Measurements from ENCODE around the gene SNAP91.
"Not testable (repeated sequence)": the region's sequence is repeated elsewhere in the genome, so short reads cannot be mapped to it uniquely, and the experiment has no call there.

The SNAP91 gene, protein sequence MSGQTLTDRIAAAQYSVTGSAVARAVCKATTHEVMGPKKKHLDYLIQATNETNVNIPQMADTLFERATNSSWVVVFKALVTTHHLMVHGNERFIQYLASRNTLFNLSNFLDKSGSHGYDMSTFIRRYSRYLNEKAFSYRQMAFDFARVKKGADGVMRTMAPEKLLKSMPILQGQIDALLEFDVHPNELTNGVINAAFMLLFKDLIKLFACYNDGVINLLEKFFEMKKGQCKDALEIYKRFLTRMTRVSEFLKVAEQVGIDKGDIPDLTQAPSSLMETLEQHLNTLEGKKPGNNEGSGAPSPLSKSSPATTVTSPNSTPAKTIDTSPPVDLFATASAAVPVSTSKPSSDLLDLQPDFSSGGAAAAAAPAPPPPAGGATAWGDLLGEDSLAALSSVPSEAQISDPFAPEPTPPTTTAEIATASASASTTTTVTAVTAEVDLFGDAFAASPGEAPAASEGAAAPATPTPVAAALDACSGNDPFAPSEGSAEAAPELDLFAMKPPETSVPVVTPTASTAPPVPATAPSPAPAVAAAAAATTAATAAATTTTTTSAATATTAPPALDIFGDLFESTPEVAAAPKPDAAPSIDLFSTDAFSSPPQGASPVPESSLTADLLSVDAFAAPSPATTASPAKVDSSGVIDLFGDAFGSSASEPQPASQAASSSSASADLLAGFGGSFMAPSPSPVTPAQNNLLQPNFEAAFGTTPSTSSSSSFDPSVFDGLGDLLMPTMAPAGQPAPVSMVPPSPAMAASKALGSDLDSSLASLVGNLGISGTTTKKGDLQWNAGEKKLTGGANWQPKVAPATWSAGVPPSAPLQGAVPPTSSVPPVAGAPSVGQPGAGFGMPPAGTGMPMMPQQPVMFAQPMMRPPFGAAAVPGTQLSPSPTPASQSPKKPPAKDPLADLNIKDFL

GRCh38 chr6:83708970-83709747 lies at the start of gene SNAP91:
Gene SNAP91, minus strand, starts transcription at chr6:83709101. Its CDS starts 1,174 bp downstream, at chr6:83707927.
- peak; percentile 3 for DNase-seq

DNA sequence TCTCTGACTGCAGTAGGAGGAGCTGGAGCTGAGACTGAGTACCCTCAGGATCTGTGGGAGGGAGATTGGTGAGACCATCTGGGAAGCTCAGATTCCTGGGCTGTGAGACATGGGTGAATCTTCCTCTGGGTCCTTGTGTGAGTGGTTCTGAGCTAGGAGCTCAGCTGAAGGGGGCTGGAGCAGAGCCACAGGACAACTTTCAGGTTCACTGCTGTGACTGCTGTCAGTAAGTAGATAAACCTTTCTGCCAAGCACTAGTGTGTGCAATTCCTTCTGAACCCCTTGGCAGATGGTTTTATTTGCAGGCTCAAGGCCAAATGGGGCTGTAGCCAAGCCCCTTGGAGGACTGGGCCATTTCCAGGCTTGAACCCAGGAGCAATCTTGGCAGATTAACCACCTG lies 49.6 kb upstream of the SNAP91 start:
- no peak for DNase-seq

- DNase-seq: no peak
Observed at GRCh38 chr6:83757021-83757420, 48.1 kb upstream of the SNAP91 start.

GRCh38 chr6:83756565-83756964 lies 47.7 kb upstream of the SNAP91 start:
- no peak for DNase-seq

DNA sequence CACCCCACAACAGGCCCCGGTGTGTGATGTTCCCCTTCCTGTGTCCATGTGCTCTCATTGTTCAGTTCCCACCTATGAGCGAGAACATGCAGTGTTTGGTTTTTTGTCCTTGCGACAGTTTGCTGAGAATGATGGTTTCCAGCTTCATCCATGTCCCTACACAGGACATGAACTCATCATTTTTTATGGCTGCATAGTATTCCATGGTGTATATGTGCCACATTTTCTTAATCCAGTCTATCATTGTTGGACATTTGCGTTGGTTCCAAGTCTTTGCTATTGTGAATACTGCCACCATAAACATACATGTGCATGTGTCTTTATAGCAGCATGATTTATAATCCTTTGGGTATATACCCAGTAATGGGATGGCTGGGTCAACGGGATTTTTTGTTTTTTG lies 43.5 kb upstream of the SNAP91 start:
- DNase-seq: not testable (repeated sequence)

- no peak for DNase-seq
Observed at GRCh38 chr6:83741089-83741488, 32.2 kb upstream of the SNAP91 start.

DNA sequence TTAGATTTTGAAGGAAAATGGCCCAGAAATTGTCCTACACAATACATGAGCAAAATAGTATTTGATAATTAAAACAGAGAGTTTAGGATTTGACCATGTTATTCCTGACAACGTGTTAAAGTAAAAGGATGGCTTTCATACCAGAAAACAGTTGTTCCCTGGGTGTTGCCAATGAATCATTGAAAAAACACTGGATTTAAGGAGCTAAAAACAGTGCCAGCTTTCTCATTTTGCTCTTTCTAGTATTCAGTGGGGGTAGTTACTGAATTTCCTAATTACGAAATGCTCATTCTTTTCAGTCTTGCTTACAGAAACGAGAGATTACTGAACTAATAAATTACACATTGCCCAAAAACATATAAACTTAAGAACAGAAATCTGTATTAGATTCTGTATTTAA lies 26.6 kb upstream of the SNAP91 start:
- DNase-seq: no peak

- DNase-seq: no peak
Observed at GRCh38 chr6:83729871-83730270, 21.0 kb upstream of the SNAP91 start.

DNA sequence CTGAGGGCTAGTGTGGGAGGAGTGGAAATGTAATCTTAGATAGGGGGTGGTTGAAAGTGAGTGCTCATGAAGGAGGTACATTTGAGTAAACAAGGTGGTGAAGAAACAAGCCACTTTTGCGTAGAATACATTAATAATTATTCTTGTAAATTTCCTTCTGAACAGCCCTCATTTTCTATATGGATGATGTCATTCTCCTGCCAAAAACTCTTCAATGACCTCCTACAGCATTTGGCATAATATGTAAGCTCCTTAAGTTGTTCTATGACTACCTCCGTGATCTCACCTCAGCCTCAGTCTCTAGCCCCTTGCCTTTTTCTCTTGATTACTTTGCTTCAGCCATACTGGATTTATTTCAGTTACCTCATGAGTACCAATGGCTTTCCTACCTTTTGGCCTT lies 14.0 kb upstream of the SNAP91 start:
- DNase-seq: no peak

DNA sequence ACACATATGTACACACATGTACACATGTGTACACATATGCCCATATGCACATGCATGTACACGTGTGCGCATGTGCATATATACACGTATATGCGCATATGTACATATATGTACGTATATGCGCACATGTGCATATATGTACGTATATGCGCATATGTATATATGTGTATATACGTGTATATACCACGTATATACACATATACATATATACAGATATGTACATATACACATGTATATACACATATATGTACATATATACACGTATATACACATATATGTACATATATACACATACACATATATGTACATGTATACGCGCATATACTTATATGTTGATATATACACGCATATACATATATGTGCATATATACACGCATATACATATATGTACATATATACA lies 8.9 kb upstream of the SNAP91 start:
- DNase-seq: no peak

GRCh38 chr6:83711958-83712357 lies 3.1 kb upstream of the SNAP91 start:
- DNase-seq: no peak

DNA sequence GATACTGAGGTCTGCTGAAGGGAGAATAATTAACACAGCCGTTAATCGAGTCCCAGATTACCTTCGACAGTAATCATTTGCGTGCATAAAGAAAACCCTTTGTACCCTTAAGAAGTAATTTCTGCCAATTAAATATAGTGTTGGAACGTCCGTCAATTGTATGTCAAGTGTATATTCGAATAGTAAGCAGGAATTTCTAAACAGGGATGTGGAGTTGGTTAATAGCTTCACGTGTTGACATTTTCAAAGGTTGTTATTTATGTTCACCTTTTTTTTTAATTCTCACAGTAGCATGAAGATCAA lies 798 bp upstream of the SNAP91 start:
- no peak for DNase-seq

DNA sequence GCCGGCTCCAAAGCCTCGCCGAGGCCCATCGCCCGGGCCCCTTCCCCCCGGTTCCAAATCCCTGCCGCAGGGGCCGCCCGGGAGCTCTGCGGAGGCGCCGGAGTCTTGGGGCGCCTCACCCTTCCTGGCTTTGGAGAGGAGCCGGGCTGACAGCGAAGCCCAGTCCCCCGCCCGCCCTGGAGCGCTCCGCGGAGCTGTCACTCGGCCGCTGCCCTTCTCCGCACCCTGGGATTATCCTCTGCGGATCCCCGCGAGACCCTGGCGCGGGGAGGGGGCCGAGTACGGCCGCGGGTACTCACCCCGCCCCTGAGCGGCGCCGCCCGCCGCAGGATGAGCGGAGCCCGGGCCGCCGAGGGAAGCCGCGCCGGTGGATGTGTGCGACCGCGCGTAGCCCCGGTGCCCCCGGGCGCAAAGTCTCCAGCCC lies 343 bp downstream of the SNAP91 start:
- DNase-seq: no peak

DNA sequence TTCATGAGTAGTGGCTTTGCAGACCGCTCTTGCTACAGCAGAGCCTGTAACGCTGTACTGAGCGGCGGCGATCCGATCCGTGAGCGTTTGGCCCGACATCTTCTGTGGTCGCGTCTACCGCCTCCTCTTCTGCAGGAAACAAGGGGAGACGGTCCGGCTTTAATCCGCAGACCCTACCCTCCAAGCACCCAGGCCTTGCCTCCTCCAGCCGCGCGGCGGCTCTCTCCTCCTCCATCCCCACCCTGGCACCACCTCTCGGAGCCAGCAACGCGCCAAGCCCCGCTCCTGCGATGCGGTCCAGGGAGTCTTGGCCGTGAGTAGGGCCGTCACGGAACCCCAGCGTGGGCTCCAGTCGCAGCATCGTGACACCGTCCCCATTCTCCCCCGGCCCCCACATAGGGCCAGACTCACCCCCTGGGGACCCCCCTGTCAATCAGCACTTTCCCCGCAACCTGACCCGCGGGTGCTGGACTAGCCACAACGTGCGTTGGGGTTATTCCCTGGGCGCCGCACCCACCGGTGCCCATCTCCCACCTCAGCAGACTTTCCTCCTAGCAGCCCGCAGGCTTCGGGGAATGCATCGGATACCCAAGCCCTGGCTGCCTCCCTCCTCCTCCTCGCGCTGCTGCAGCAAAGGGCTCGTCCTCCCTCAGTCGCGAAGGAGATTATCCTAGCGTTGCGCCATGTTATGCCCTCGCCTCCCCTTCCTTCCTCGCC lies 914 bp downstream of the SNAP91 start:
- DNase-seq: no peak

- no peak for DNase-seq
Observed at GRCh38 chr6:83702749-83703148, 6.2 kb downstream of the SNAP91 start.

DNA sequence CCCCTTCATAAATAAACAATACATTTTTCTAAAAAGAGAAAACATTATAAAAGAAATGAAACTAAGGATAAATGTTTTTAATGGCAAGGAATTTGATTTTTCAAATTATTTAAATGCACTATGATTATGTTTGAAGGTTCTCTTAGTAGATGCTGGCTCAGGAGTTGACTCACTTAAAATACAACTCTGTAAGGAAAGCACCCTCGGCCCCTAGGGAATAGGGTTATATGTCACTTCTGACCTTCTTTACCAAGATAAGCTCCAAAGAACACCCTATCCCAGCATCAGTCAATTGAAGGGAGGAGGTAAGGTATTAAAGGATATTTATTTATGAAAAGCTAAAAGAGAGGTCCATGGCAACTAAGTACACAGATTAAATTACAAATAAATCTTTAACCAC lies 6.8 kb downstream of the SNAP91 start:
- no peak for DNase-seq

DNA sequence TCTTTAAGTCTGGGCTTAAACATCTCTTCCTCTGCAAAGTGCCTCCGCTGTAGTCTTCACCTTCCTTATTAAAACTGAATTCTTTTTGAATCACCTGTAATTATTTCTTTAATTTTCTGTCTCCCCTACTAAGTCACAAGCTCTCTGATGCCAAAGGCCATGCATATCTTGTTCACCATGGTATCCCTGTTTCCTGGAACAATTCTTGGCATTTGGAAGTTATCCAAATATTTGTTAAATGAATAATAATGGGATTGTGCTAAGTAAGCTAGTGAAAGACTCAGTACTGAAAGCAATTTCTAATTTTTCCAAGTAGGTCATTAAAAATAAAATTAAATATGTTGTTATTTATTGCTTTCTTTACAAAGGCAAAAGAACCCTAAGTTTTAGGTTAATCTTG lies 12.2 kb downstream of the SNAP91 start:
- DNase-seq: no peak

GRCh38 chr6:83685481-83685880 lies 23.4 kb downstream of the SNAP91 start:
- DNase-seq: no peak

GRCh38 chr6:83677791-83678190 lies 31.1 kb downstream of the SNAP91 start:
- DNase-seq: no peak

- DNase-seq: no peak
Observed at GRCh38 chr6:83637953-83638352, 70.9 kb downstream of the SNAP91 start.

DNA sequence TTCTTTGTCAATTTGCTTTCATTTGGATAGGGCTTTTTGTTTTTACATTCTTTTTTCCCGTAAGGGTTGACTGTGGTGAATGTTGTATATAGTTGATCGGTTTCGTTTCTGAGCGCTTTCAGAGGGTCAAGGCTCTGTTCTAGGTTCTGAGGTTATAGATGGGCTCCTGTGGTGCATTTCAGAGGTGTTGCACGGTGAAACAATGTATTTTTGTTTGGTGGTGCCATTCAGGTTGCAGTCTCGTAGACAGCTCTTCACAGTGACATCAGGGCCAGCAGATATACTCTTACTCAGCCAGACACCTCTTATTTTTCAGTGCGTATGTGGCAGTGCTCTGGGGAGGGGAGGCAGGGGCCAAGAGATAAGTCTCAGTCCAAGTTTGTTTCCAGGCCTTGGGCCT lies 72.1 kb downstream of the SNAP91 start:
- no peak for DNase-seq

DNA sequence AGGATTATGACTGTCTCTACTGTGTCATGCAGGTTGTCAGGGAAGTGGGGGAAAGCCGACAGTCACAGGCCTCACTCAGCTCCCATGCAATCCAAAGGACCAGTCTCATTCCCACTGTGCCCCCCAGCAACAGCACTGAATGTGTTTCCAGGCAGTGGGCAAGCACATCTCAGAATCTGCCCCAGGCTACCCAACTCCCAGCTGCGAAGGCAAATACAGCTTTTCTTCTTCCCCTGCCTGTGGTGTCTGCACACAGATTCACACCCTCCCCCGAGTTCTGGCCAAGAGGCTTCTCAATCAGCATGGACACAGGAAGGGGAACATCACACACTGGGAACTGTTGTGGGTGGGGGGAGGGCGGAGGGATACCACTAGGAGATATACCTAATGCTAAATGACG lies 75.3 kb downstream of the SNAP91 start:
- DNase-seq: no peak

DNA sequence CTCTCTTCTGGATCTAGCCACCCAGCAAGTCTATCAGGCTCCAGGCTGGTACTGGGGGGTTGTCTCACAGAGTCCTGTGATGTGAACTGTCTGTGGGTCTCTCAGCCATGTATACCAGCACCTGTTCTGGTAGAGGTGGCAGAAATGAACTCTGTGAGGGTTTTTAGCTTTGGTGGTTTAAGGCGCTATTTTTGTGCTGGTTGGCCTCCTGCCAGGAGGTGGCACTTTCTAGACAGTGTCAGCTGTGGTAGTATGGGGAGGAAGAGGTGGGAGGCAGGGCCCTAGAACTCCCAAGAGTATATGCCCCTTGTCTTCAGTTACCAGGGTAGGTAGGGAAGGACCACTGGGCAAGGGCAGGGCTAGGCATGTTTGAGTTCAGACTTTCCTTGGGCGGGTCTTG lies 75.8 kb downstream of the SNAP91 start:
- DNase-seq: no peak
